A549 (cell line): ENCODE results near the gene SVEP1. TPM values are rescaled to one million over a fixed set of nuclear protein-coding genes. Genes with fewer than 3 reads are reported as not detected.

Source experiments
- ATAC-seq, 2 experiments: fragments of 200-7000 bp in 1 of 2; fragments of >200 bp in 1 of 2; cut with Nextera tagmentation in 1 of 2; cut with Tn5 transposase in 1 of 2; 3 replicates each; pipeline versions ENCODE4 v1.8.0 to v1.9.1; 2018 to 2020; ENCODE audit warnings: mild to moderate bottlenecking in 1 of 2, moderate library complexity in 1 of 2
- CTCF ChIA-PET: fragments of 300-600 bp; sonication (Branson Sonifier 250); formaldehyde crosslinking; extraction: SDS; loops from one replicate; lab custom pipeline; 2021; ENCODE audit warnings: antibody characterized with exemption, inconsistent platforms; lab: Yijun Ruan, JAX
- POLR2A ChIA-PET: fragments of 350-600 bp; formaldehyde crosslinking; extraction: SDS; loops from one replicate; lab custom pipeline; 2021; ENCODE audit warnings: antibody characterized with exemption, inconsistent platforms; lab: Yijun Ruan, JAX
- DNase-seq, 2 experiments: peaks; one replicate each; pipeline versions ENCODE4 v3.0.0 to v3.0.0-alpha.2; 2011 to 2016; ENCODE audit warnings: low read depth in 1 of 2, low spot score in 1 of 2
- FAIRE-seq: peaks from 2 replicates; lab custom pipeline; 2011; peaks lifted over from hg19 to GRCh38; lab: Jason Lieb, UNC
- H3K27ac ChIP-seq, 2 experiments: fragments of >200 bp; sonication (Bioruptor Twin); formaldehyde crosslinking; 3 replicates each; pipeline ENCODE4 v1.5.1; 2016 to 2017
- H3K4me1 ChIP-seq: fragments of >200 bp; sonication (Bioruptor Twin); formaldehyde crosslinking; 3 replicates; pipeline ENCODE4 v1.6.1; 2016
- H3K4me2 ChIP-seq: fragments of >200 bp; sonication (Bioruptor Twin); formaldehyde crosslinking; 3 replicates; pipeline ENCODE4 v1.6.1; 2016
- H3K4me3 ChIP-seq: fragments of >200 bp; sonication (Bioruptor Twin); formaldehyde crosslinking; 3 replicates; pipeline ENCODE4 v1.5.1; 2016
- H3K9me3 ChIP-seq: fragments of >200 bp; sonication (Bioruptor Twin); formaldehyde crosslinking; 3 replicates; pipeline ENCODE4 v1.6.1; 2016
- CTCF ChIP-seq: fragments of >200 bp; sonication (Bioruptor Twin); formaldehyde crosslinking; IDR thresholded peaks from 3 replicates; pipeline ENCODE4 v1.5.1; 2016
- EHF ChIP-seq: fragments of 250-450 bp; sonication (Bioruptor Pico); IDR thresholded peaks from 2 replicates; pipeline ENCODE4 v1.5.0; 2020; ENCODE audit warnings: mild to moderate bottlenecking
- ELK1 ChIP-seq: fragments of 150-350 bp; IDR thresholded peaks from 2 replicates; pipeline ENCODE4 v1.6.1; 2014; ENCODE audit warnings: low read depth, mild to moderate bottlenecking, low read length
- FOXS1 ChIP-seq: fragments of 250-450 bp; sonication (Bioruptor Pico); IDR thresholded peaks from 2 replicates; pipeline ENCODE4 v1.5.0; 2020; ENCODE audit warnings: mild to moderate bottlenecking, moderate library complexity
- GATA3 ChIP-seq: IDR thresholded peaks from 2 replicates; pipeline ENCODE4 v1.6.1; 2012; ENCODE audit warnings: borderline replicate concordance
- HDAC2 ChIP-seq: fragments of 200-600 bp; sonication (generic); IDR thresholded peaks from 2 replicates; pipeline ENCODE4 v1.6.1; 2016
- HEYL ChIP-seq: fragments of 250-450 bp; sonication (Bioruptor Pico); IDR thresholded peaks from 2 replicates; pipeline ENCODE4 v1.8.0; 2021; ENCODE audit warnings: mild to moderate bottlenecking, moderate library complexity
- MAFK ChIP-seq: fragments of 450-650 bp; IDR thresholded peaks from 2 replicates; pipeline ENCODE4 v1.6.1; 2014; ENCODE audit not compliant: partially characterized antibody
- MYC ChIP-seq: IDR thresholded peaks from 2 replicates; pipeline ENCODE4 v1.6.1; 2012; ENCODE audit warnings: mild to moderate bottlenecking, inconsistent platforms, low read length, improper control_type of control experiment, borderline replicate concordance
- NR3C1 ChIP-seq: fragments of >200 bp; sonication (Bioruptor Twin); formaldehyde crosslinking; IDR thresholded peaks from 3 replicates; pipeline ENCODE4 v1.6.1; 2017
- POLR2A ChIP-seq: IDR thresholded peaks from 2 replicates; pipeline ENCODE4 v1.6.1; 2012; ENCODE audit warnings: mild to moderate bottlenecking, low read length
- RAD21 ChIP-seq, 2 experiments: fragments of >200 bp in 1 of 2; sonication (Bioruptor Twin) in 1 of 2; formaldehyde crosslinking in 1 of 2; IDR thresholded peaks in 1 of 2; conservative IDR thresholded peaks in 1 of 2; 2 replicates in 1 of 2; 3 replicates in 1 of 2; pipeline ENCODE4 v1.6.1; 2012 to 2018; ENCODE audit warnings: inconsistent platforms in 1 of 2
- REST ChIP-seq: fragments of 200-600 bp; sonication (generic); IDR thresholded peaks from 2 replicates; pipeline ENCODE4 v1.6.1; 2016; ENCODE audit warnings: antibody characterized with exemption, mild to moderate bottlenecking, moderate library complexity
- SMC3 ChIP-seq: fragments of >200 bp; sonication (Bioruptor Twin); formaldehyde crosslinking; IDR thresholded peaks from 3 replicates; pipeline ENCODE4 v1.6.1; 2018; ENCODE audit warnings: inconsistent platforms
- SREBF2 ChIP-seq: fragments of 450-650 bp; IDR thresholded peaks from 2 replicates; pipeline ENCODE4 v1.6.1; 2014; ENCODE audit warnings: mild to moderate bottlenecking, moderate library complexity
- TP53 ChIP-seq: fragments of 250-450 bp; sonication (Bioruptor Pico); IDR thresholded peaks from 2 replicates; pipeline ENCODE4 v1.5.0; 2021; ENCODE audit warnings: mild to moderate bottlenecking, moderate library complexity
- ZNF302 ChIP-seq: fragments of 250-450 bp; sonication (Bioruptor Pico); IDR thresholded peaks from 2 replicates; pipeline ENCODE4 v1.9.0; 2021; ENCODE audit warnings: inconsistent platforms, mild to moderate bottlenecking, moderate library complexity
- ZSCAN20 ChIP-seq: fragments of 250-450 bp; sonication (Bioruptor Pico); IDR thresholded peaks from 2 replicates; pipeline ENCODE4 v1.8.0; 2022; ENCODE audit warnings: mild to moderate bottlenecking, moderate library complexity
- WGBS: methylation state at CpG from one replicate; pipeline ENCODE4 v1.1.6; 2017; ENCODE audit errors: missing lambda C conversion rate; 5-methylcytosine and 5-hydroxymethylcytosine counted together
- polyA plus RNA-seq, 4 experiments: library from polyadenylated mRNA; depleted of rRNA in 3 of 4; stranded (reverse); fragments of >200 nt; fragmentation: RNase III in 1 of 4; extraction: RNeasy Plus Mini Kit Qiagen cat#74134 plus additional on column Dnase treatment in 1 of 4; gene quantifications; 2 replicates in 3 of 4; 3 replicates in 1 of 4; pipeline ENCODE4 v1.2.3, GENCODE V29; 2011 to 2017
- TF ChIP-seq, protein P1 (sequence below): IDR thresholded peaks from 2 replicates; pipeline ENCODE4 v1.6.1; 2012; ENCODE audit warnings: low read depth, borderline replicate concordance
- TF ChIP-seq, protein P2 (sequence below): fragments of 450-650 bp; IDR thresholded peaks from 2 replicates; pipeline ENCODE4 v1.6.1; 2014; ENCODE audit warnings: antibody characterized with exemption

The SVEP1 gene
- polyA plus RNA-seq, 2 of the 4 experiments (the other 2 are of a cell fraction) = 0.52 to 1.5 TPM

- Histone ChIP-seq H3K4me3 (no peak overlapping the region), H3K9me3 (no peaks in the 10 kb centered on the region; the same call in 2 of the 3 replicates), H3K27ac (no peak overlapping the region), H3K4me1 (no peaks in the 10 kb centered on the region), H3K4me2 (no peak overlapping the region)
- DNase-seq (peak in 1 of 2 experiments; percentile 11), FAIRE-seq (no peak), ATAC-seq (no peak)
- 3% methylated on average over 3 of the region's 3 CpGs for WGBS
- POLR2A ChIA-PET = no interaction called here
- TF ChIP-seq TP53 (CRISPR knock-in tag) = no peak
- TF ChIP-seq POLR2A = no peak
- peak; percentile 71 for TF ChIP-seq SMC3
- TF ChIP-seq ELK1 = no peak
- TF ChIP-seq CTCF = peak; percentile 61
- no peak for TF ChIP-seq REST
- TF ChIP-seq FOXS1 (CRISPR knock-in tag) = no peak
- TF ChIP-seq SREBF2 = no peak
- TF ChIP-seq RAD21 (conservative IDR thresholded peaks at IDR 0.05 in 1 of 2, IDR thresholded peaks at IDR 0.05 in 1 of 2) = peak in 1 of 2 experiments; percentile 48; a peak in 4 of 5 replicates
- CTCF ChIA-PET = interaction anchor here (0.7 to 1.0 kb wide), 5 partner anchors 9 to 1013 kb away, joined by 3 to 5 read pairs (median 3); no protein-coding TSS in a partner anchor
These were observed 127.2 kb downstream of the SVEP1 start for GRCh38 chr9:110452227-110452801.

- WGBS = 52% methylated on average over 2 of the region's 2 CpGs
- ChIA-PET POLR2A (no interaction called here), CTCF (interaction anchor here (1.0 kb wide), 1 partner anchor 167 kb away, joined by 4 read pairs; no protein-coding TSS in a partner anchor)
- no peak for TF ChIP-seq HDAC2
- no peak for TF ChIP-seq CTCF
- no peak for TF ChIP-seq MAFK
- TF ChIP-seq GATA3 = no peak
- TF ChIP-seq ZSCAN20 (CRISPR knock-in tag) = no peak
- TF ChIP-seq SMC3 = no peak
- TF ChIP-seq, protein P1, sequence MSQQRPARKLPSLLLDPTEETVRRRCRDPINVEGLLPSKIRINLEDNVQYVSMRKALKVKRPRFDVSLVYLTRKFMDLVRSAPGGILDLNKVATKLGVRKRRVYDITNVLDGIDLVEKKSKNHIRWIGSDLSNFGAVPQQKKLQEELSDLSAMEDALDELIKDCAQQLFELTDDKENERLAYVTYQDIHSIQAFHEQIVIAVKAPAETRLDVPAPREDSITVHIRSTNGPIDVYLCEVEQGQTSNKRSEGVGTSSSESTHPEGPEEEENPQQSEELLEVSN = no peak
- no peak for TF ChIP-seq MYC
- TF ChIP-seq, protein P2, sequence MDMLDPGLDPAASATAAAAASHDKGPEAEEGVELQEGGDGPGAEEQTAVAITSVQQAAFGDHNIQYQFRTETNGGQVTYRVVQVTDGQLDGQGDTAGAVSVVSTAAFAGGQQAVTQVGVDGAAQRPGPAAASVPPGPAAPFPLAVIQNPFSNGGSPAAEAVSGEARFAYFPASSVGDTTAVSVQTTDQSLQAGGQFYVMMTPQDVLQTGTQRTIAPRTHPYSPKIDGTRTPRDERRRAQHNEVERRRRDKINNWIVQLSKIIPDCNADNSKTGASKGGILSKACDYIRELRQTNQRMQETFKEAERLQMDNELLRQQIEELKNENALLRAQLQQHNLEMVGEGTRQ = no peak
- TF ChIP-seq HEYL = no peak
- TF ChIP-seq EHF (CRISPR knock-in tag) = no peak
- no peak for TF ChIP-seq NR3C1
- TF ChIP-seq ZNF302 = no peak
- TF ChIP-seq TP53 (CRISPR knock-in tag) = no peak
- FAIRE-seq = no peak
- Histone ChIP-seq H3K4me1 (no peaks in the 10 kb centered on the region), H3K27ac (no peak overlapping the region), H3K9me3 (no peaks in the 10 kb centered on the region; the same call in 2 of the 3 replicates), H3K4me3 (no peak overlapping the region), H3K4me2 (no peak overlapping the region)
- no peak for ATAC-seq
- no peak for DNase-seq
These were observed 127.8 kb downstream of the SVEP1 start for GRCh38 chr9:110451726-110452125.
